Left ventricle myocardium inferior (tissue), 1 donor: ENCODE results near the gene C5orf15. TPM values are rescaled to one million over a fixed set of nuclear protein-coding genes. Genes with fewer than 3 reads are reported as not detected.

Source experiments
- DNase-seq: peaks from one replicate; pipeline ENCODE4 v3.0.0-alpha.2; 2020
- H3K27ac ChIP-seq: fragments of 200-600 bp; replicated peaks from 2 replicates; pipeline ENCODE4 v1.8.0; 2021
- H3K27me3 ChIP-seq: fragments of 200-600 bp; 2 replicates; pipeline ENCODE4 v1.8.0; 2021; ENCODE audit warnings: low read depth
- H3K36me3 ChIP-seq: fragments of 200-600 bp; 2 replicates; pipeline ENCODE4 v1.8.0; 2021
- H3K4me1 ChIP-seq: fragments of 200-600 bp; 2 replicates; pipeline ENCODE4 v1.8.0; 2021
- H3K4me3 ChIP-seq: fragments of 200-600 bp; 2 replicates; pipeline ENCODE4 v1.8.0; 2021; ENCODE audit warnings: mild to moderate bottlenecking, moderate library complexity
- H3K9me3 ChIP-seq: fragments of 200-600 bp; replicated peaks from 2 replicates; pipeline ENCODE4 v1.8.0; 2021
- intact Hi-C: fragments of 100-400 bp; cut with micrococcal nuclease; formaldehyde crosslinking; loops from one replicate; pipeline ENCODE4 v1.11.0; 2022
- total RNA-seq: library from RNA; stranded (reverse); fragmentation: NEBNext Ultra II Directional; extraction: Animal tissue kit (Norgen Biotek cat#: 25700); gene quantifications from one replicate; pipeline ENCODE4 v1.2.1, GENCODE V29; 2021
- TF ChIP-seq, protein P1 (sequence below): fragments of 200-600 bp; IDR thresholded peaks from 2 replicates; pipeline ENCODE4 v1.8.0; 2021; ENCODE audit warnings: antibody characterized with exemption, mild to moderate bottlenecking, borderline replicate concordance
- donor health status: DM: no; HTN: yes; CAD: no; lungs with severe emphysema.

The C5orf15 gene
- total RNA-seq, 1 donor from 2014 or later = 34.4 TPM

DNA sequence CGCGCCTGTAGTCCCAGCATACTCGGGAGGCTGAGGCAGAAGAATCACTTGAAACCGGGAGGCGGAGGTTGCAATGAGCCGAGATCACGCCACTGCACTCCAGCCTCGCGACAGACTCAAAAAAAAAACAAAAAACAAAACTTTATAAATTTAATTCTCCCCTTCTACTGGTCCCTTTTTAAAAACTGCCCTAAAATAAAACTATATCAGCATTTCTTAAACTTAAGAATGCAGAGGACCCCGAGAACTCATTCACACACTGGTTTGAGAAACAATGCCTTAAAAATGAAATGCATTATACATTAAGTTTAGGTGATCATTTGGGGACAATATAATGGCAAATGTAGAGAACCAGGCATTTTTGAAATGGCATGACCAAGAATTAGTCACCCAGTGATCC, 2.3 kb downstream of the C5orf15 start:
- H3K27me3 ChIP-seq = no peaks in the 10 kb centered on the region
- H3K4me3 ChIP-seq = no peak overlapping the region
- H3K9me3 ChIP-seq = peaks cover 8% of the 10 kb centered on the region
- H3K27ac ChIP-seq = peak overlapping the region; percentile 96
- peaks cover 65% of the 10 kb centered on the region for H3K4me1 ChIP-seq
- DNase-seq = no peak
- TF ChIP-seq, protein P1, sequence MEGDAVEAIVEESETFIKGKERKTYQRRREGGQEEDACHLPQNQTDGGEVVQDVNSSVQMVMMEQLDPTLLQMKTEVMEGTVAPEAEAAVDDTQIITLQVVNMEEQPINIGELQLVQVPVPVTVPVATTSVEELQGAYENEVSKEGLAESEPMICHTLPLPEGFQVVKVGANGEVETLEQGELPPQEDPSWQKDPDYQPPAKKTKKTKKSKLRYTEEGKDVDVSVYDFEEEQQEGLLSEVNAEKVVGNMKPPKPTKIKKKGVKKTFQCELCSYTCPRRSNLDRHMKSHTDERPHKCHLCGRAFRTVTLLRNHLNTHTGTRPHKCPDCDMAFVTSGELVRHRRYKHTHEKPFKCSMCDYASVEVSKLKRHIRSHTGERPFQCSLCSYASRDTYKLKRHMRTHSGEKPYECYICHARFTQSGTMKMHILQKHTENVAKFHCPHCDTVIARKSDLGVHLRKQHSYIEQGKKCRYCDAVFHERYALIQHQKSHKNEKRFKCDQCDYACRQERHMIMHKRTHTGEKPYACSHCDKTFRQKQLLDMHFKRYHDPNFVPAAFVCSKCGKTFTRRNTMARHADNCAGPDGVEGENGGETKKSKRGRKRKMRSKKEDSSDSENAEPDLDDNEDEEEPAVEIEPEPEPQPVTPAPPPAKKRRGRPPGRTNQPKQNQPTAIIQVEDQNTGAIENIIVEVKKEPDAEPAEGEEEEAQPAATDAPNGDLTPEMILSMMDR = no peak
- H3K36me3 ChIP-seq = peaks cover 19% of the 10 kb centered on the region
- intact Hi-C loops = no loop called here

DNA sequence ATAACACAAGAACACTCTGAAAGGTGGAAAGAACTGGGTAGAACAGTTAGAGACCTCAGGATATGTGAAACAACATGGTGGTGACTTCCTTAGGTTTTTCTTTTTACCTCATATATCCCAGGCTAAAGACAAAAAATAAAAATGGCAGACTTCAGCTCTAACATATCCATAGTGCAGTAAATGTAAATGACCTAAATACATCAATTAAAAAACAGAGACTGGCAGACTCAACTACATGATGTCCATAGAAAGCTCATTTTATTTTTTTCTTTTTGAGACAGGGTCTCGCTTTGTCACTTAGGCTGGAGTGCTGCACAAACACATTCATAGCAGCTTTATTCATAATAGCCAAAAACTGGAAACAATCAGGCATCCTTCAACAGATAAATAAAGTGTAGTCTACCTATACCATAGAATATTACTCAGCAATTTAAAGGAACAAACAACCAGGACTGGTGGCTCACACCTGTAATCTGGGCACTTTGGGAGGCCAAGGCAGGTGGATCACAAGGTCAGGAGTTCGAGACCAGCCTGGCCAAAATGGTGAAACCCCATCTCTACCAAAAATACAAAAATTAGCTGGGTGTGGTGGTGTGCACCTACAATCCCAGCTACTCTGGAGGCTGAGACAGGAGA, 4.8 kb downstream of the C5orf15 start:
- DNase-seq = no peak
- H3K4me3 ChIP-seq = no peak overlapping the region
- H3K27ac ChIP-seq = no peak overlapping the region
- H3K27me3 ChIP-seq = no peaks in the 10 kb centered on the region
- H3K36me3 ChIP-seq = peaks cover 20% of the 10 kb centered on the region
- TF ChIP-seq, protein P1 = no peak
- H3K9me3 ChIP-seq = peaks cover 8% of the 10 kb centered on the region
- intact Hi-C loops = no loop called here
- H3K4me1 ChIP-seq = peaks cover 57% of the 10 kb centered on the region

DNA sequence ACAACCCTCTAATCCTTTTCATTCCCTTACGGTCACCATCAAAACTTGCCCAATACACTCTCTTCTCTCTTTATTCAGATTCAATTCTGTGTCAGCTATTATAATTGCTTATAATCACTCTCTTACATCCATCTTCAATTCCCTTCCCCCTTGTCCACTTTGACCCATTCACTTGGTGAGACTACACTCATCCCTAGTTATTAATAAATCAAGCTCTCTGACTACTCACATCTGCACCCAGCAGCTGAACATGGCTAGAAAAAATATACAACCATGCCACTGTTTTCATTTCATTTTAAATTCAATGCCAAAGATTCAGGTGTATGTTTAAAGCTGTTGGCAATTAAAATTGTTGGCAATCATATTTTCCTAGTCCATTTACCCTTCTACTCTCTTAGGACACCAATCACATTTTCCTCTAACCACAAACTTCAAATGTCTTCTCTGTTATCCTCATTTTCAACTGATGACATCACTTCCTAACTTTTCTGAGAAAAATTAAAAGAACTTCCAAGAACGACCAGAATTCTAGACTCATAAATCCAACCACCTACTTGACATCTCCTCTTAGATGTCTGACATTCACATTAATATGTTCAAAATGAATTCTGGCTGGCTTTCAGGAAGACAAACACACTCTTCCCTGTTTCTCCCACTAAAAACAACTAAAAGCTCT, 5.5 kb downstream of the C5orf15 start:
- intact Hi-C loops = no loop called here
- H3K9me3 ChIP-seq = peaks cover 8% of the 10 kb centered on the region

DNA sequence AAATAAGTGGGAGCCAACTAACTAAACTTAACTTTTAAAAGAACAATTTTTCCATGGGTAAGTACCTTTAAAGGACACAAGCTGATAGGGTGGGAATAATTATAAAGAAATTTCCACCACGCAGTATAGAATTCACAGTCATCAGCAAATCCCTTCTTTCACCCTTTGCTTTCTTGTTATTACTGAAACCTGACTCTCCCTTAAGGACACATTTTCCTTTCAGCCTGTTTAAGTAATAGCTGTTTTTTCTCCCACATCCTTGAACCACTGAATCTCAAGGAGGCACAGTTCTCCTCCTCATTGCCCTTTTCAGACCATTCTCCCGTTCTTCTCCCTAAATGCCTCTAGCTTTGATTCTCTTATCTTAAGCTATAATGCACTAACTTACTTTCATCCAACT, 6.3 kb downstream of the C5orf15 start:
- H3K4me3 ChIP-seq = no peak overlapping the region
- peaks cover 56% of the 10 kb centered on the region for H3K4me1 ChIP-seq
- peaks cover 34% of the 10 kb centered on the region for H3K36me3 ChIP-seq
- H3K27ac ChIP-seq = peak overlapping the region; percentile 15
- H3K9me3 ChIP-seq = peaks cover 8% of the 10 kb centered on the region
- intact Hi-C loops = no loop called here
- no peaks in the 10 kb centered on the region for H3K27me3 ChIP-seq
- TF ChIP-seq, protein P1 = no peak
- DNase-seq = no peak

More for the DNA sequence above, 5.5 kb downstream of the C5orf15 start:
- DNase-seq = no peak
- TF ChIP-seq, protein P1 = no peak
- no peak overlapping the region for H3K4me3 ChIP-seq
- peaks cover 56% of the 10 kb centered on the region for H3K4me1 ChIP-seq
- H3K36me3 ChIP-seq = peaks cover 27% of the 10 kb centered on the region
- peak overlapping the region; percentile 15 for H3K27ac ChIP-seq
- no peaks in the 10 kb centered on the region for H3K27me3 ChIP-seq

DNA sequence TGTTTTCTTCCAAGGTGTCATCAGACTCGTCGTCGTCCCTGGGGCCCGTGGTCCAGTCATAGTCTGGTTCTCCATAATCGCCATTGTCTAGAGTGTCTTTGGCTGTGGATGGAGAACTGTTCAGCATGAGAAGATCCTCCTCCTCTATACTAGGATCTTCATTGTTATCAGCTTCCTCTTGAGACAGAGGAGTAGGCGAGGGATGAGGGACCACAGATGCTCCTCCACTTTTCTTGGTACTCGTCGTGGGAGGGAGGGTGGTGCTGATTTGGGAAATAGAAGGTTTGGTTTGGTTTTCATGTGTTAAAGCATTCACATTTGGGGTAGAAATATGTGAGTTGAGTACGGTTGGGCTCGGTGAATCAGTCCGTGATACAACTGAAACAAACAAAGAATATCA, 8.8 kb downstream of the C5orf15 start:
- H3K36me3 ChIP-seq = peaks cover 58% of the 10 kb centered on the region
- peaks cover 8% of the 10 kb centered on the region for H3K9me3 ChIP-seq
- intact Hi-C loops = no loop called here

More for the DNA sequence above, 8.8 kb downstream of the C5orf15 start:
- H3K4me1 ChIP-seq = peaks cover 44% of the 10 kb centered on the region
- no peaks in the 10 kb centered on the region for H3K27me3 ChIP-seq
- no peak overlapping the region for H3K27ac ChIP-seq
- H3K4me3 ChIP-seq = no peak overlapping the region
- TF ChIP-seq, protein P1 = no peak
- no peak for DNase-seq
